Activated T-cell treated with anti-CD3 and anti-CD28 coated beads for 4 hours (primary cell): ENCODE data around the gene NT5DC2.
"Not testable (repeated sequence)": the region's sequence is repeated elsewhere in the genome, so short reads cannot be mapped to it uniquely, and the experiment has no call there.

Experiments
- DNase-seq: peaks from one replicate; pipeline ENCODE4 v3.0.0-alpha.2; 2020

NT5DC2 gene

DNA sequence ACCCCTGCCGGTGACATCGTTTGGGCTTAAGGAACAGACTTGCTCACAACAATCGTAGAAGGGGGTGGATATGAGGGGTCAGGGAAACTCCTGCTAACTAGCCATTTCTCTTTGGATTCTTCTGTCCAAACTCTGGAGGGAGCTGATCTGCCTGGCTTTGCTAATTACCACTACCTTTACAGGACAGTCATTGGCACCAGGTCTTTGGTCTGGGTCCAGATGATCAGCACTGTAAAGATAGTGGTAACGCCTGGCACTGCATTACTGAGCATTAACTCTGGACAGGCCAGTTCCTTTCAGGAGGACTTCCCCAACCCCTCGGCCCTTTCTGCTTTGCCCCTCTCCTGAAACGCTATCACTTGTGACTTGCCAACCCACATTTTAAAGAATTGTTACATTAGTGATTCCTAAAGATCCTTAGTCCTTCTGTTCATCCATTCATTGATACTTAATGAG, 3.5 kb upstream of the NT5DC2 start:
- DNase-seq, result no peak

DNA sequence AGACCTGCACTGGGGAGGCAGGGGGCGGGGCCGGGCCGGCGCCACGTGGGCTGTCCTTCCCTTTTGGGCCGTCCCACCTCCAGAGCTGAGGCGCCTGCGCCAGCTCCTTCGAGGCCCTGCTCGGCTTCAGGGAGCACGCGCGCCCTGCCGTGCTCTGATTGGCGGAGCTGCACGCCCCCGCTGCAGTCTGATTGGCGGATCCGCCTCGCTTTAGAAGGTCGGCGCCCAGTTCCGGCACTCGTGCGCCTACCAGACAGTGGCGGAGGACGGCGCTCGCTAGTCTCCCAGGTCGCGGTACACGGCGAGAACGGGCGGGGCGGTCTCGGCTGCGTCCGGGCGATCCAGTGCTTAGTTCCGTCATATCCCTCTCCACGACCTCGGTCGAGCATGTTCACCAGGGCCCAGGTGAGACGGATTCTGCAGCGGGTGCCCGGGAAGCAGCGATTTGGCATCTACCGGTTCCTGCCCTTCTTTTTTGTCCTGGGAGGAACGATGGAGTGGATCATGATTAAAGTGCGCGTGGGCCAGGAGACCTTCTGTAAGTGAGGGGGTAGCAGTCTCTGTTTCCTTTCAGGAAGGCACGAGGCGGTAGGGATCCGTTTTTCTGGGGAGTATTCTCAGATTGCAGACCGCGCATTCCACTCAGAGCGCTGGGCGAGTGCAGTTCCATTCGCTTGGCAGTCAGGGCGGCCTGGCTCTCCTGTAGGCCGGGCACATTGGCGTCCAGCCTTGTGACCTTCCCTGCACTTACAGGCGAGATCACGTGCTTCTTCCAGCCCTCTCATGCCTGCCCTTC, 2.9 kb upstream of the NT5DC2 start, which contains the start of gene UQCC5:
Gene UQCC5 (plus strand): TSS at position 237 of the 796 bp plus-strand sequence. CDS start 151 bp downstream, at position 388.
- peak; percentile 93 for DNase-seq

DNA sequence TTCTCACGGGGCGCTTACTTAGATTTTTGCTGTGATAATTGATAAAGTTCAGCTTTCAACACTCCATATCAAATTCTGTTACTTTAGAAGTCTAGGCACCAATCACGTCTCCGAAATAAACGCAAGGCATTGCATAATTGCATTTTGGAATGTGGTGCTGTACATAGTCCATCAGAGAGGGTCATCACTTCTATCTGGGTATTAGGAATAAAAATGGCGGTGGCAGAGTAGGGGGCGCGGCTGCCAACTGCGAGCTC, 2.4 kb upstream of the NT5DC2 start:
- DNase-seq, result no peak

DNA sequence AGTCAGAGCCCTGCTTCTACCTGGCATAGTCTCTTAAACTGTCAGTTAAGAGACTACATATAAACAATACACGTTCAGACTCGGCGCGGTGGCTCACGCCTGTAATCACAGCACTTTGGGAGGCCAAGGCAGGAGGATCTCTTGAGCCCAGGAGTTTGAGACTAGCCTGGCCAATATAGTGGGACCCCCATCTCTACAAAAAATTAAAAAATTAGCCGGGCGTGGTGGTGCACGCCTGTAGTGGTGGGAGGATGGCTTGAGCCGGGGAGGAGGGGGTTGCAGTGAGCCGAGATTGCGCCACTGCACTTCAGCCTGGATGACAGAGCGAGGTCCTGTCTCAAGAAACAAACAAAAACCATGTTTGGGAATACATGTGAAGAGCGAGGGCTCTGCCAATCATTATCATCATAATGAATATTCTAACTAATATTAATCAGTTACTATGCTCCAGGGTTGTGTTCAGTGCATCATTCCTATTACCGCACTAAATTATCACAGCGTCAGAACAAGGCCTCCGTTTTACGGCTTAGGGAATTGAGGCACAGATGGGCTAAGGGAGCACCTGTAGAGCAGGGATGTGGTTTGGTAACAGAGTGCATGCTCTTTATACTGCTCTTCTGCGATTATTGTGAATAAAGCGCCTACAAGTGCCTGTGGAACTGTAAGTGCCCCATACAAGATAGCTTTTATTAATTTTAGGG, 1.9 kb upstream of the NT5DC2 start:
- no peak for DNase-seq

DNA sequence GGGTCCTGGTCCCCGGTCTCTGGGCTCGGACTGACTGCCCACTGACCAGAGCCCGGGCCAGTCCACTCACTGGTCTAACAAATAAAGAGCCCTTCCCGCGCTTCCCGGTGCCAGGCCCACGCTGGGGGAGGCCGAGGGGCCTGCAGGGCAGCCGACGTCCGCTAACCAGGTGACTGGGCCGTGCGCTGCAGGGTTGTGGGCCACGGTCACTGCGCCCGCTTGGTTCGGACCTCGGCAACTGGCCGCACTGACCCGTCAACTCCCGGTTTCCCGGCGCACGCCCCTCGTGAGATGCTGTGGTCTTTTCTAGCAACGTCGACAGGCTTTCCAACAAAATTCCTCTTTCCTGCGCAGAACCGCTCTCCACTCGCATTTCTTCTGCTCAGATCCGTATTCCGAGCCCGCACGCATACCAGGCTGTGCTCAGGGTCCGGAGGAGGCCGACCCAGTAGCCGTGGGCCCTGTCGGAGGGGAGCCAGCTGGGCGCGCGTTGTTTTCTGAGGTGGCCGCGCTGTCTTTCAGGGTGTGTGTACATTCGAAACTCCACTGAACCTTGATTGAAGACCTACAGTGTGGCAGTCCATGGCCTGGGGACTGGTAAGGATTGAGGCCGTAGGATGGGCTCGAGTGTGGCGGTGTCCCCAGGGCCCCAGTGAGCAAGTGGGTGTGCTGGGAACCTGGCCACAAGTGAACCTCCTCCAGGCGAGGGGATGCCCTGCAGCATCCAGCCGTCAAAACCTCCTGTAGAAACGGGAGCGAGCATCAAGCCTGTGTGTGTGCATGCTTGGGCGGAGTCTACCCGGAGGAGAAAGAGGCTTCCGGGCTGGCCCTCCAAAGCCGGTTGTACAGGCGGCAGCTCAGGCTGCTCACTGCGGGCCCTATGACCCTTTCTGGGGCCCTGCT, 875 bp upstream of the NT5DC2 start:
- DNase-seq, result no peak

DNA sequence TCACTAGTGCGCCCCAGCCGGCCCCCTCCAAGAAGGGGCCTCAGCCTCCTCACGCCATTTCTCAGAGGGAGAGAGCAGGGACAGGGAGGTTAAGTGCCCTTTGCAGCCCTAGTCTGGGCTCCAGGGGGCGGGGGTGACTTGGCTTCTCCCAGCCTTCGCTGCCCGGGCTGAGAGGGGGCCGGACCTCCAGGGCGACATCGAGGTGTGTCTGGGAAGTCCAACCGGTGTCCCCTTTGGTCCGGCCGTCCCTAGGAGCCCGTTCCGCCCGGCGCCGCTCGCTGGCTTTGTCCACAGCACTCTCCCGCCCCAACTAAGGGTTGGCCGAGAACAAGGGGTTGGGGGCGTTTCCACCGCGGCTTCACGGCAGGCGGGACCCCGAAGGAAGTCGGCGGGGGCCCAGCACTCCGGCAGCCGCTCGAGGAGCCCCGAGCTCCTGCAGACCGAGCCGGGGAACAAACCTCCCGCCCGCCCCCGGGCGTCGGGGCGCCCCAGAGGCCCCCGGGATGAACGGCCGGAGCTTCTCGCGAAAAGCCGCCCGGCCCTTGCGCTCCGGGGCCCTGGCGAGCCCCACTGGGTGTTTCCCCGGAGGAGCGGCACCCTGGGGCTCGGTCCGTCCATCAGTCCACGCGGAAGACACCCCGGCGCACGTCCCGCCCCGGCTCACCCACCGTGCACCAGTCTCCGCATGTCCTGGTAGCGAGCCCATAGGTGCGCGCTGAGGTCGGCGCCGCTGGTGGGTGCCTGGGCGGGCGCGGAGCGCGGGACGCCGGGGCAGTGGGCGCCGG, 627 bp downstream of the NT5DC2 start:
- DNase-seq, result no peak

GRCh38 chr3:52532517-52532837, 1.2 kb downstream of the NT5DC2 start:
- DNase-seq, result no peak

- no peak for DNase-seq
Observed at GRCh38 chr3:52531860-52532516, 1.7 kb downstream of the NT5DC2 start.

DNA sequence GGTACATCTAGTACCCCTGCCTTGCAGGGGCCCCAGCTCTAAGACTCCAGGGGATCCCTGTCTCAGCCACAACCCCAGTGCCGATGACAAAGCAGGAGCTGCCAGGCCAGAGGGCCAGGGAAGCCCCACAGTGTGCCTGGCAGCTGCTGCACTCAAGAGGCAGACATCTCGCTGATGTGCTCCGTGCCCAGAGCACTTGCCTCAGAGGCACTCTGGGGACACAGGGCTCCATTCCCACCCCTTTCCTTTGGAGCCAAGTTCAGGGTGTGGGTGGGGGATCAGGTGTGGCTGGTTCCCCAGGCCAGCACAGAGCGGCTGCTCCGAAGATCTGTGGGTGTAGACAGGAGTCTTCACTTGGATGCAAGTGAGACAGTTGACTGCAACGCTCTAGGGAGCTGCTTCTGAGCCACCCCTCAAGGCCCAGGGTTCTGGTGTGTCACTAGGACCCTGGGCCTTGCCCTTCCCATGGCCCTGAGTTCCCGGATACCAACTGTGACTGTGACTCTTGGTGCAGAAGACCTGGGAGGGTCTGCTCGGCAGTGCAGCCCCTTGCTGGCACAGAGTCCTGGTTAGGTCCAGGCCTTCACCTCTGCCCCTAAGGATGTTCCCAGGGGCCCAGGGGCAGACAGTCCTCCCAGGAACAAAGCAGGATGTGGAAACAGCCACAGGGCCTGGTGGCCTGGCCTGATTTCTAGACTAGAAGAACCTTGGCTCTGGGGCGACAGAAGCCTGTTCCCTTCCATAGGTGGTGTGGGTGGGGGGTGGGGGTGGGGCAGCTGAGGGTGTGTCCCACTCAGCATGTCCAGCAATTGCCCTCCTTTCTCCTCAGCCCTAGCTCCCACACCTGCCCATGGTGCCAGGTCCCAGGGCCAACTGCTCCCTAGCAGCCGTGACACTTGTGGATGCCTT, 2.5 kb downstream of the NT5DC2 start:
- no peak for DNase-seq

GRCh38 chr3:52529376-52530333, 4.0 kb downstream of the NT5DC2 start:
- DNase-seq, result no peak

- DNase-seq, result no peak
Observed at GRCh38 chr3:52528586-52529375, 4.9 kb downstream of the NT5DC2 start.

DNA sequence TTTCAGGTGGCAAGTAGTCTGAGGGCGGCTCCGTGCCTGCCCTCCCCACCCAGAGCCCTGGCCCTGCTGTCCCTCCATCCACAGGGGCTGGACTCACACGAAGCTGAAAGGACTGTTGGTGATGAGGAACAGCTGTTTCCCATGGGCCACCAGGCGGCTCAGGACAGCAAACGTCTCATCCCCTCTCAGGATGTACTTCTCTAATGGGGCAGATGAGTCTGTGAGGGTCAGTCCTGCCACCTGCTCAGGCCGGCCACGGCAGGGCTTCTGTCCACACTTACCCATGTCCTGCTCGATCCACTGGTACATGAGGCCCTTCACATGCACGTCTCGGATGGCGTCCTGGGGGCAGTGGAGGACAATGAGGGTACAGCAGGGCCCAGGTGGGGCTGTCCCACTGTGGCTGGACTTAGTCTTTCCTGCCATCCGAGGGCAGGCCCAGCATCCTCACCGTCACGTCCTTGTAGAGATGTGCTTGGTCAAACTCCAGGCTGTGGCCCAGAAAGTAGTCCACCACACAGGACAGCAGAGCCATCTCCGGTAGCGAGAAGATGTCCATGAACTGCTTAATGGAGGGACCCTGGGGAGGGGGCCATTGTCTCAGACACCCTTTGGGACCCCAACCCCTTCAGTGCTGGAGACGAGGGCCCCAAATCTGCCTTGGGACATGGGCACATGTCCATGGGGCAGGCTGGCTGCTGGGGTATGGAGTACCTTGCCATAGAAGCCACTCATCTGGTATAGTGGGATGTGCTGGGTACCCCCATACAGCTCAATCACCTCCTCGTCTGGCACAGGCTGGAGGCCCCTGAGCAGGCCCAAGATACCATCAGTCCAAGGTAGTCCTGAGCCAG, 5.7 kb downstream of the NT5DC2 start:
- DNase-seq, result no peak

DNA sequence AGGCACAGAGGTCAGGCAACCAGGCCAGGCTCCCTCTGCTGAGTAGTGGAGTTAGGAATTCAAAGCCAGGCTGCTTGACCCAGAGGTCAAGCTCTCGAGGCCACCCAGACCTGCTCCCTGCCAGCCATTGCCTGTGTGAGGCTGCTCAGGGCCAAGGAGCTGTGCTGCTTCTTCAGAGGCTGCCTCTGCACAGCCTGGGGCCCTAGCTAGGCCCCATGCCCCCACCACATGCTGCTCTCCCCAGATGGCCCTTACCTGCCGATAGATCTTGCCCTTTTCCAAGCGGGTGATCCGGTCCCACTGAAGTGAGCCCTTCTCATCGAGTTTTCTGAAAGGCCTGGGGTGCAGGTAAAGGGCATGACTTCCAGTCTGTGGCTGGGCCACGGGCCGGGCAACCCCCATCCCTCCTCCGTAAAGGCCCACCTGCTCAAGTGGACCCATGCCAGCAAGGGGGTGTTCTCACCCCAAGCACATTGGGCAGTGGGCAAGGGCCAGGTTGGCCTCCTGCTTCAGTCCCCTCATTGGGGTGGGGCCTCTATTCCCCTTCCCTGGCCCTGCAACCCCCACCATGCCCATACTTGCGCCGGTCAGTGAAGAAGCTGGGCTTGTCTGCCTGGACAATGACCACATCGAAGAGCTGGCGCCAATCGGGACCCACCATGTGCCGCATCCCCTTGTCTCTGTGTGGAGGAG, 6.5 kb downstream of the NT5DC2 start:
- no peak for DNase-seq

DNA sequence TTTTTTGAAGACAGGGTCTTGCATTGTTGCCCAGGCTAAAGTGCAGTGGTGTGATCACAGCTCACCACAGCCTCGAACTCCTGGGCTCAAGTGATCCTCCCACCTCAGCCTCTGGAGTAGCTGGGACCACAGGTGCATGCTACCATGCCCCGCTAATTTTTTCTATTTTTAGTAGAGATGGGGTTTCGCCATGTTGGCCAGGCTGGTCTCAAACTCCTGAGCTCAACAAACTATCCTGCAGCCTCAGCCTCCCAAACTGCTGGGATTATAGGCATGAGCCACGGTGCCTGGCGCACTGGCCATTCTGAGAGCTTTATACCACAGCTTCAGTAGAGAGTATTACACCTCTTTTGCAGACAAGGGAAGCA, 7.0 kb downstream of the NT5DC2 start:
- not testable (repeated sequence) for DNase-seq

GRCh38 chr3:52525680-52526561, 7.7 kb downstream of the NT5DC2 start:
- no peak for DNase-seq
